HepG2 (cell line): ENCODE measurements around the gene MRPL14. TPM values are rescaled to one million over a fixed set of nuclear protein-coding genes. Genes with fewer than 3 reads are reported as not detected.

Source experiments
- ASH2L ChIP-seq: fragments of 300-600, 200-600 bp; sonication (generic); IDR thresholded peaks from 2 replicates; pipeline ENCODE4 v1.7.0; 2017; ENCODE audit warnings: low read depth, mild to moderate bottlenecking, moderate library complexity, mixed read lengths, low read length; ENCODE audit not compliant: insufficient read length
- BRCA1 ChIP-seq: sonication (generic); formaldehyde crosslinking; IDR thresholded peaks from 2 replicates; pipeline ENCODE4 v1.4.0; 2020; ENCODE audit warnings: missing genetic modification reagents
- CREM ChIP-seq, 2 experiments: sonication (generic) in 1 of 2; formaldehyde crosslinking in 1 of 2; IDR thresholded peaks; 2 replicates each; pipeline versions ENCODE4 v1.4.0 to v1.6.1; 2016 to 2020; ENCODE audit warnings: antibody characterized with exemption in 1 of 2, mild to moderate bottlenecking in 1 of 2, missing genetic modification reagents in 1 of 2
- HDAC6 ChIP-seq: fragments of 200-600 bp; sonication (generic); IDR thresholded peaks from 2 replicates; pipeline ENCODE4 v1.7.0; 2017; ENCODE audit warnings: mild to moderate bottlenecking, antibody characterized with exemption, low read length, low read depth
- HNRNPK ChIP-seq: fragments of 200-400 bp; formaldehyde crosslinking; IDR thresholded peaks from 2 replicates; pipeline ENCODE4 v1.6.1; 2018; ENCODE audit warnings: low read length, low read depth, moderate library complexity, mild to moderate bottlenecking; ENCODE audit not compliant: poor library complexity, severe bottlenecking
- POLR2AphosphoS5 ChIP-seq: IDR thresholded peaks from 2 replicates; pipeline ENCODE4 v1.6.1; 2012; ENCODE audit warnings: low read depth, low read length
- ZFP62 ChIP-seq: sonication (generic); formaldehyde crosslinking; IDR thresholded peaks from 2 replicates; pipeline ENCODE4 v1.4.0; 2020; ENCODE audit warnings: missing genetic modification reagents
- ZNF33A ChIP-seq: sonication (generic); formaldehyde crosslinking; IDR thresholded peaks from 2 replicates; pipeline ENCODE4 v1.5.1; 2020; ENCODE audit warnings: missing genetic modification reagents, mild to moderate bottlenecking, moderate library complexity, borderline replicate concordance
- ZNF775 ChIP-seq: sonication (generic); formaldehyde crosslinking; IDR thresholded peaks from 2 replicates; pipeline ENCODE4 v1.4.0; 2020; ENCODE audit warnings: missing genetic modification reagents, mild to moderate bottlenecking, moderate library complexity, borderline replicate concordance
- polyA plus RNA-seq, 8 experiments: library from polyadenylated mRNA; depleted of rRNA in 3 of 8; stranded (reverse) in 7 of 8; unstranded in 1 of 8; fragments of >200 nt; fragmentation: Illumina TruSeq in 4 of 8; extraction: Trizol in 4 of 8; gene quantifications; 2 replicates each; pipeline versions ENCODE4 v1.2.1 to v1.2.3, GENCODE V29; 2011 to 2016; ENCODE audit warnings: low read depth in 4 of 8, missing spikeins in 1 of 8, mixed read lengths in 1 of 8; ENCODE audit not compliant: insufficient read depth in 1 of 8
- total RNA-seq, 5 experiments: library from RNA; depleted of rRNA; stranded (reverse); fragments of >200 nt; fragmentation: Illumina TruSeq; extraction: Trizol; gene quantifications; 2 replicates each; pipeline ENCODE4 v1.2.3, GENCODE V29; 2016; ENCODE audit warnings: low read depth in 1 of 5
- TF ChIP-seq, protein P1 (sequence below): sonication (generic); formaldehyde crosslinking; IDR thresholded peaks from 2 replicates; pipeline ENCODE4 v1.4.0; 2020; ENCODE audit warnings: missing genetic modification reagents, borderline replicate concordance
- TF ChIP-seq, protein P2 (sequence below): sonication (generic); formaldehyde crosslinking; IDR thresholded peaks from 2 replicates; pipeline ENCODE4 v1.5.1; 2020; ENCODE audit warnings: mild to moderate bottlenecking, missing genetic modification reagents, moderate library complexity
- TF ChIP-seq, protein P3 (sequence below): sonication (generic); formaldehyde crosslinking; IDR thresholded peaks from 2 replicates; pipeline ENCODE4 v1.8.0; 2023; ENCODE audit warnings: mild to moderate bottlenecking, missing genetic modification reagents
- TF ChIP-seq, protein P4 (sequence below): sonication (generic); formaldehyde crosslinking; IDR thresholded peaks from 2 replicates; pipeline ENCODE4 v1.9.0; 2021; ENCODE audit warnings: mild to moderate bottlenecking, missing genetic modification reagents
- TF ChIP-seq, protein P5 (sequence below): IDR thresholded peaks from 2 replicates; pipeline ENCODE4 v1.6.1; 2016; ENCODE audit warnings: missing biosample characterization, missing genetic modification reagents, low read depth
- TF ChIP-seq, protein P6 (sequence below): sonication (generic); formaldehyde crosslinking; IDR thresholded peaks from 2 replicates; pipeline ENCODE4 v1.8.0; 2022; ENCODE audit warnings: missing genetic modification reagents, low read depth, mild to moderate bottlenecking, borderline replicate concordance

MRPL14 gene
- total and polyA plus RNA-seq, 2 of the 13 experiments (the other 11 are each of a cell fraction or from before 2014, with no cell fraction given) = 157 to 178 TPM

DNA sequence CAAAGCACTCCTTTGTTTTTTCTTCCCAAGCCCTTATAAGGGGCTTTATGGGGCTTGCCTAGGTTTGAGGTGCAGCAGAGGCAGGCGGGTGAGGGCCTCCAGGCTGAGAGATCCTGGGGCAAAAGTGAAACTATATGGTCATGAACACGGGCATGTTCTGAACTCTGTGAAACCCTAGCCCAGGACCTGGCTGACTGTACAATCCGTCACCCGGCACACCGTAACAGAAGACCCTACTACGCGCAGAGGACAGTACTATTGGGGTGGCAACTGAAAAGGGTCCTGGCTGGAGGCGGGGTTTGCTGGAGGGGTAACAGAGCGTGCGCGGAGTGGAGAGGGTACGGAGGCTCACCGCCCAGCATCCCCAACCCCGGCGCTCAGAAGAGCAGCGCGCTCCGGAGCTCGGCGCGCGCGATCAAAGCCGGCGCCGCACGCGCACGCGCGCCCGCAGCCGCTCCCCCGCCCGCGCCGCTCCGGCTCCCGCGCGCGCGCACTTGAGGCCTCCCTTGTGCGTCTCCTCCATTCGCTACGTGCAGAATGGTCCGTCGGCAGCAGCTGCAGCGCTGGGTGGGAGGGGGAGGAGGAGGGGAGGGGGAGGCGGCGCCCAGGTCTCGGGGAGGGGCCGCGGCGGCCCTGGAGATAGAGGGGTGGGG lies 54.2 kb downstream of the MRPL14 start (continued):
- TF ChIP-seq BRCA1 (CRISPR knock-in tag) (no peak), ZNF775 (CRISPR knock-in tag) (0 out of 2 replicates have a peak, but pooled peaks have one; percentile 14), HDAC6 (no peak), ZNF33A (no peak), CREM (IDR thresholded peaks at IDR 0.05) (0 out of 2 replicates have a peak, but pooled peaks have one; percentile 21), CREM (CRISPR knock-in tag; IDR thresholded peaks at IDR 0.05) (no peak), ZFP62 (no peak), HNRNPK (peak; percentile 27), ASH2L (peak; percentile 59), POLR2AphosphoS5 (peak; percentile 80)
- TF ChIP-seq, protein P1, sequence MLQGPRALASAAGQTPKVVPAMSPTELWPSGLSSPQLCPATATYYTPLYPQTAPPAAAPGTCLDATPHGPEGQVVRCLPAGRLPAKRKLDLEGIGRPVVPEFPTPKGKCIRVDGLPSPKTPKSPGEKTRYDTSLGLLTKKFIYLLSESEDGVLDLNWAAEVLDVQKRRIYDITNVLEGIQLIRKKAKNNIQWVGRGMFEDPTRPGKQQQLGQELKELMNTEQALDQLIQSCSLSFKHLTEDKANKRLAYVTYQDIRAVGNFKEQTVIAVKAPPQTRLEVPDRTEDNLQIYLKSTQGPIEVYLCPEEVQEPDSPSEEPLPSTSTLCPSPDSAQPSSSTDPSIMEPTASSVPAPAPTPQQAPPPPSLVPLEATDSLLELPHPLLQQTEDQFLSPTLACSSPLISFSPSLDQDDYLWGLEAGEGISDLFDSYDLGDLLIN (CRISPR knock-in tag) = no peak
- TF ChIP-seq, protein P2, sequence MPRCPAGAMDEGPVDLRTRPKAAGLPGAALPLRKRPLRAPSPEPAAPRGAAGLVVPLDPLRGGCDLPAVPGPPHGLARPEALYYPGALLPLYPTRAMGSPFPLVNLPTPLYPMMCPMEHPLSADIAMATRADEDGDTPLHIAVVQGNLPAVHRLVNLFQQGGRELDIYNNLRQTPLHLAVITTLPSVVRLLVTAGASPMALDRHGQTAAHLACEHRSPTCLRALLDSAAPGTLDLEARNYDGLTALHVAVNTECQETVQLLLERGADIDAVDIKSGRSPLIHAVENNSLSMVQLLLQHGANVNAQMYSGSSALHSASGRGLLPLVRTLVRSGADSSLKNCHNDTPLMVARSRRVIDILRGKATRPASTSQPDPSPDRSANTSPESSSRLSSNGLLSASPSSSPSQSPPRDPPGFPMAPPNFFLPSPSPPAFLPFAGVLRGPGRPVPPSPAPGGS (CRISPR knock-in tag) = 0 out of 2 replicates have a peak, but pooled peaks have one; percentile 60
- TF ChIP-seq, protein P3, sequence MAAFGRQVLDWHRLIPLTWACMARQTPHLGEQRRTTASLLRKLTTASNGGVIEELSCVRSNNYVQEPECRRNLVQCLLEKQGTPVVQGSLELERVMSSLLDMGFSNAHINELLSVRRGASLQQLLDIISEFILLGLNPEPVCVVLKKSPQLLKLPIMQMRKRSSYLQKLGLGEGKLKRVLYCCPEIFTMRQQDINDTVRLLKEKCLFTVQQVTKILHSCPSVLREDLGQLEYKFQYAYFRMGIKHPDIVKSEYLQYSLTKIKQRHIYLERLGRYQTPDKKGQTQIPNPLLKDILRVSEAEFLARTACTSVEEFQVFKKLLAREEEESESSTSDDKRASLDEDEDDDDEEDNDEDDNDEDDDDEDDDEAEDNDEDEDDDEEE (CRISPR knock-in tag) = peak; percentile 89
- TF ChIP-seq, protein P4, sequence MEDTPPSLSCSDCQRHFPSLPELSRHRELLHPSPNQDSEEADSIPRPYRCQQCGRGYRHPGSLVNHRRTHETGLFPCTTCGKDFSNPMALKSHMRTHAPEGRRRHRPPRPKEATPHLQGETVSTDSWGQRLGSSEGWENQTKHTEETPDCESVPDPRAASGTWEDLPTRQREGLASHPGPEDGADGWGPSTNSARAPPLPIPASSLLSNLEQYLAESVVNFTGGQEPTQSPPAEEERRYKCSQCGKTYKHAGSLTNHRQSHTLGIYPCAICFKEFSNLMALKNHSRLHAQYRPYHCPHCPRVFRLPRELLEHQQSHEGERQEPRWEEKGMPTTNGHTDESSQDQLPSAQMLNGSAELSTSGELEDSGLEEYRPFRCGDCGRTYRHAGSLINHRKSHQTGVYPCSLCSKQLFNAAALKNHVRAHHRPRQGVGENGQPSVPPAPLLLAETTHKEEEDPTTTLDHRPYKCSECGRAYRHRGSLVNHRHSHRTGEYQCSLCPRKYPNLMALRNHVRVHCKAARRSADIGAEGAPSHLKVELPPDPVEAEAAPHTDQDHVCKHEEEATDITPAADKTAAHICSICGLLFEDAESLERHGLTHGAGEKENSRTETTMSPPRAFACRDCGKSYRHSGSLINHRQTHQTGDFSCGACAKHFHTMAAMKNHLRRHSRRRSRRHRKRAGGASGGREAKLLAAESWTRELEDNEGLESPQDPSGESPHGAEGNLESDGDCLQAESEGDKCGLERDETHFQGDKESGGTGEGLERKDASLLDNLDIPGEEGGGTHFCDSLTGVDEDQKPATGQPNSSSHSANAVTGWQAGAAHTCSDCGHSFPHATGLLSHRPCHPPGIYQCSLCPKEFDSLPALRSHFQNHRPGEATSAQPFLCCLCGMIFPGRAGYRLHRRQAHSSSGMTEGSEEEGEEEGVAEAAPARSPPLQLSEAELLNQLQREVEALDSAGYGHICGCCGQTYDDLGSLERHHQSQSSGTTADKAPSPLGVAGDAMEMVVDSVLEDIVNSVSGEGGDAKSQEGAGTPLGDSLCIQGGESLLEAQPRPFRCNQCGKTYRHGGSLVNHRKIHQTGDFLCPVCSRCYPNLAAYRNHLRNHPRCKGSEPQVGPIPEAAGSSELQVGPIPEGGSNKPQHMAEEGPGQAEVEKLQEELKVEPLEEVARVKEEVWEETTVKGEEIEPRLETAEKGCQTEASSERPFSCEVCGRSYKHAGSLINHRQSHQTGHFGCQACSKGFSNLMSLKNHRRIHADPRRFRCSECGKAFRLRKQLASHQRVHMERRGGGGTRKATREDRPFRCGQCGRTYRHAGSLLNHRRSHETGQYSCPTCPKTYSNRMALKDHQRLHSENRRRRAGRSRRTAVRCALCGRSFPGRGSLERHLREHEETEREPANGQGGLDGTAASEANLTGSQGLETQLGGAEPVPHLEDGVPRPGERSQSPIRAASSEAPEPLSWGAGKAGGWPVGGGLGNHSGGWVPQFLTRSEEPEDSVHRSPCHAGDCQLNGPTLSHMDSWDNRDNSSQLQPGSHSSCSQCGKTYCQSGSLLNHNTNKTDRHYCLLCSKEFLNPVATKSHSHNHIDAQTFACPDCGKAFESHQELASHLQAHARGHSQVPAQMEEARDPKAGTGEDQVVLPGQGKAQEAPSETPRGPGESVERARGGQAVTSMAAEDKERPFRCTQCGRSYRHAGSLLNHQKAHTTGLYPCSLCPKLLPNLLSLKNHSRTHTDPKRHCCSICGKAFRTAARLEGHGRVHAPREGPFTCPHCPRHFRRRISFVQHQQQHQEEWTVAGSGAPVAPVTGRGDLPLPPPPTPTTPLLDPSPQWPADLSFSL = no peak
- TF ChIP-seq, protein P5, sequence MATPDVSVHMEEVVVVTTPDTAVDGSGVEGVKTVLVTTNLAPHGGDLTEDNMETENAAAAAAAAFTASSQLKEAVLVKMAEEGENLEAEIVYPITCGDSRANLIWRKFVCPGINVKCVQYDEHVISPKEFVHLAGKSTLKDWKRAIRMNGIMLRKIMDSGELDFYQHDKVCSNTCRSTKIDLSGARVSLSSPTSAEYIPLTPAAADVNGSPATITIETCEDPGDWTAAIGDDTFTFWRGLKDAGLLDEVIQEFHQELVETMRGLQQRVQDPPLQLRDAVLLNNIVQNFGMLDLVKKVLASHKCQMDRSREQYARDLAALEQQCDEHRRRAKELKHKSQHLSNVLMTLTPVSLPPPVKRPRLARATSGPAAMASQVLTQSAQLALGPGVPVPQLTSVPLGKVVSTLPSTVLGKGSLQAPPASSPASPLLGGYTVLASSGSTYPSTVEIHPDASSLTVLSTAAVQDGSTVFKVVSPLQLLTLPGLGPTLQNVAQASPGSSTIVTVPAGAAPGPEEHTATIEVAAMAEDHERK (CRISPR knock-in tag) = 0 out of 2 replicates have a peak, but pooled peaks have one; percentile 26
- TF ChIP-seq, protein P6, sequence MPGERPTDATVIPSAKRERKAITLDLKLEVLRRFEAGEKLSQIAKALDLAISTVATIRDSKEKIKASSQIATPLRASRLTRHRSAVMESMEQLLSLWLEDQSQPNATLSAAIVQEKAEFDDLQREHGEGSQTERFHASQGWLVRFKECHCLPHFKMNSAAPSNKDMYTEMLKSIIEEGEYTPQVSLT (CRISPR knock-in tag) = 0 out of 2 replicates have a peak, but pooled peaks have one; percentile 11
